HG03354 (cell line): Measurements from ENCODE around the gene KRTAP1-4.
"Not testable (repeated sequence)": the region's sequence is repeated elsewhere in the genome, so short reads cannot be mapped to it uniquely, and the experiment has no call there.

Experiments used
- ATAC-seq: cut with Tn5 transposase; IDR thresholded peaks from one replicate; pipeline ENCODE4 v1.9.1; 2021; ENCODE audit warnings: mild to moderate bottlenecking; ENCODE audit not compliant: unreplicated experiment, poor library complexity, severe bottlenecking

KRTAP1-4 gene

GRCh38 chr17:41052566-41052965, 22.6 kb upstream of the KRTAP1-4 start:
- no peak for ATAC-seq

- no peak for ATAC-seq
Observed at GRCh38 chr17:41049110-41049509, 19.1 kb upstream of the KRTAP1-4 start.

DNA sequence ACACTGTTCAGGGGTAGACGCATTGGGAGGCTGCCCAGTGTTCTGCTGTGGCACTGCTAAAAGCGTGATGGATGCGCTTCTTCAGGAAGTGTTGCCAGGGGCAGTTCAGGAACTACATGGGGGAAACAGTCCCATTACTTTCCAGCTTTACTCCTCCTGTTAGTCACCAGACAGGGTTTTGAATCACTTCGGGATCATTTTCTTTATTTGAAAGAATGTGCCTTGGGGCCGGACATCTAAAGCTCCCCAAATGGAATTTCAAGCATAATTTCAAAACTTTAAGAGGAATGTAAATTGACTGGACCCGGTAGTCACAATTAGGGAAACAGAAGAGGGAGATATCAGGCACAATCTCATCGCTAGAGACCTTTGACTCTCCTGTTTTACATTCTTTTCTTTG, 18.4 kb upstream of the KRTAP1-4 start:
- no peak for ATAC-seq

DNA sequence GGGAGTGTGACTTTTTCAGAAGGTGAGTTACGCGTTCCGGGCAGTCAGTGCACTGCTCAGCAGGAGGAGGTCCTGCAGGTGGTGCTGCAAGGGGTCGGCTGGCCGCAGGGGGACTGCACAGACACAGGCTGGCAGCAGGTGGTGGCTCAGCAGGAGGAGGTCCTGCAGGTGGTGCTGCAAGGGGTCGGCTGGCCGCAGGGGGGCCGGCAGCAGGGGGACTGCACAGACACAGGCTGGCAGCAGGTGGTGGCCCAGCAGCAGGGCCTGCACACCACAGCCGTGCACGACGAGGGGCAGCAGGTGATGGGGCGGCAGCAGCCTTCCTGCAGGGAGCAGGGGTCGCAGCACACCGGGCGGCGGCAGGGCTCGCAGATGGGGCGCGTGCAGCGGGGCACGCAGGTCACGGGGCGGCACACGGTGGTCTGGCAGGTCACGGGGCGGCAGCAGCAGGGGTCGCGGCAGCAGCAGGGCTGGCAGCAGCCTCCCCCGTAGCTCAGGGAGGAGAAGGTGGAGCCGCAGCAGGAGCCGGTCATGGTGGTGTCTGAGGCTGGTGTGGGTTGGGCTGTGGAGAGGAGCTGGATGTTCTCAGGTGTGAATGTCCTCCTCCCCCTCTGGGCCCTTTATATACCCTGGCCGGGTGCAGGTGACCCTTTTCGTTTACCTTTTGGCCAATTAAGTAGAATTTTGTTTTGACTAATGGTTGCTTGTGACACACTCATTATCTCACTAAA, 16.9 kb upstream of the KRTAP1-4 start, which contains the start of gene KRTAP2-1:
Gene KRTAP2-1, minus strand, starts transcription at position 582 of the 731 bp plus-strand sequence. Its CDS starts 49 bp downstream, at position 533.
- not testable (repeated sequence) for ATAC-seq

GRCh38 chr17:41042953-41043352, 13.0 kb upstream of the KRTAP1-4 start:
- no peak for ATAC-seq

- ATAC-seq, result not testable (repeated sequence)
Observed at GRCh38 chr17:41040783-41041571, 11.0 kb upstream of the KRTAP1-4 start, which contains the start of gene KRTAP1-1. Gene KRTAP1-1 (minus strand): TSS chr17:41041450. CDS start chr17:41041397, 53 bp downstream.

DNA sequence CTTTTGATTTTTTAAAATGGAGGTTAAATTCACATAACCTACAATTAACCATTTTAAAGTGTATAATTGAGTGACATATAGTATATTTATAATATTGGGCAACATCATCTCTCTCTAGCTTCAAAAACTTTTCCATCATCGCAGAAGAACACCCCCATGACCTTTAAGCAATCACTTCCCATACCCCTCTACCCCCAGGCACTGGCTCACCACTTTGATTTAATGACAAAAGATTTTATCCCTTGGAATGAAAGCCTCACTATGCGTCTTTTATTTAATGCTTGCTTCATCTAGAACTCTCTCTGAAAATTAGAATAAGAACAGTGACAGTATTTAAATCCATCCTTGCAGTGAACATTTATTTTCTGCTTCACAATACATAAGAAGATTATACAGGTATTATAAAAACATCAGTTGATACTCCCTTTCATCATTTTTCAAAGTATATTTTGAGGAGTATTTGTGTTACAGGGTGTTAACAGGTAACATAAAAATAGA, 7.9 kb upstream of the KRTAP1-4 start:
- no peak for ATAC-seq

GRCh38 chr17:41034346-41034935, 4.4 kb upstream of the KRTAP1-4 start, which contains the start of gene KRTAP1-3:
Gene KRTAP1-3 (minus strand): TSS chr17:41034874. CDS start chr17:41034821, 53 bp downstream.
- not testable (repeated sequence) for ATAC-seq

GRCh38 chr17:41026715-41027471, 3.1 kb downstream of the KRTAP1-4 start, which contains the start of gene KRTAP1-5:
Gene KRTAP1-5 (minus strand): TSS chr17:41027208. CDS start chr17:41027155, 53 bp downstream.
- no peak for ATAC-seq

DNA sequence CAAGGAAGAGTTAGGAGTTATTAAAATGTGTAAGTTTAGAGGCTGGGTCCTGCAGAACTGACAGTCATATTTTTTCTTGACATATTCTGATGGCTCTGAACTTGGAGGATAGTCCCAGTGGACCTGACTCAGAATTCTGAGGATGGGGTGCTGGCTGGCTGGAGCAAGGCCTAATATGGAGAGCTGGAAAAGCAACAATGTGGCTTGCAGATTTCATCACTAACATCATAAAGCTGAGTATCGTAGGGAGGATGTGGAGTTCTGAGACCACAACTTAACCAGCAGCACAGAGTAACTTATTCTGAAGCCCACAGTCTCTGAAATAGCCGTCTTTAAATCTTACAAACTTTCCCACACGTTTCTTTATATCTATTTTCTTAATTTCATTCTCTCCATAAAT, 5.3 kb downstream of the KRTAP1-4 start:
- no peak for ATAC-seq

- ATAC-seq, result no peak
Observed at GRCh38 chr17:41020336-41020735, 9.7 kb downstream of the KRTAP1-4 start.

GRCh38 chr17:41019415-41019814, 10.6 kb downstream of the KRTAP1-4 start:
- ATAC-seq, result no peak

DNA sequence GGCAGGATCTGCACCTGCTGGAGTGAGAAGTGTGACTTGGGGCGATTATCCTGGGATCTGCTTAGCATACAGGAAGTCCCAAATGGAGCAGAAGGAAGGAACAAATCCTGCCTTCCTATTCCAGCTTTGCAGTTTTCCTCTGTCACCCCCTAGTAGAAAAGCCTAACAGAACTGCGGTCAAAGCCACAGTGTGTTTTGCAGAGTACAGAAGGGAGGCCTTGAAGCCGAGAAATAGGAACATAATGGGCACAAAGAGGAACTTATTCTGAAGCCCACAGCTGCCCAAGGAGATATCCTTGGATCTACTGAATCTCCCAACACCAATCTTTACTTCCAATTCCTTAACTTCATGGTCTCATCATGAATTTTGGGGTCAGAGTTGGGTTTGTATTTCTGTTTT, 11.5 kb downstream of the KRTAP1-4 start:
- no peak for ATAC-seq

GRCh38 chr17:41016578-41017215, 13.3 kb downstream of the KRTAP1-4 start:
- no peak for ATAC-seq

GRCh38 chr17:41015454-41015853, 14.5 kb downstream of the KRTAP1-4 start:
- ATAC-seq, result no peak

DNA sequence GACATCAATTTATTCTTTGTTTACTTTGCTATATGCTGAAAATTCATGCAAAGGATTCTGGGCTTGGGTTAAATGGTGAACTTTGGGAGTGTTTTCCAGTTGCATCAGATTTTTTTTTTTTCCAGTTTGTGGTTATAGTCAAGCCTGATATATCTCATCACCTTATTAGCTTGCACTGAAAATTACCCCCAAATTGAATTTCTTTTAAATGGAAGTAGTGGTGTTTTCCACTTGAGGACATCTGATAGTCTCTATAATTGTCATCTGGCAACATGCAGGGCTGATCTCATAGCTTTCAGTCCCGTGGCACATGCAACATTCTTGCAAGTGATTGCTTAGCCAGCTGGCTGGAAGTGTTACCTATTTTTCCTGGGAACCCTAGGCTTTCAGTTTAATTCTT, 16.4 kb downstream of the KRTAP1-4 start:
- no peak for ATAC-seq

DNA sequence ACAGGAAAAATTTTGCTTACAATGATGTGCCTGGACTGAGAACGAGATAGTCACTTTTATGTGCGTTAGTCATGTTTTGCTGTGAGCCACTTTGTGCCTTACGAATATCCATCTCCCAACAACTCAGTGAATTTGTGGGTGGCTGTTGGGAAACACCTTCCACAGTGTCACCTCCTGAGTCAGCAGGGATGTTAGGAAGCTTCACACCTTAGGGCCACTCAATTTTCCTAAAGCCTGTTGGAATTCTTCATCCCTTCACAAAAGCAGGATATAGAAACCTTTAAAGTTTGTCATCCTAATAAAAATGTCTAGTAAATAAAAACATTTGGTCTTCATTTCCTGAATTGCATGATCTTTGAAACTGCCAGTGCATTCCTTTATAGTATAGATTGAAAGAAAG, 16.8 kb downstream of the KRTAP1-4 start:
- no peak for ATAC-seq

- no peak for ATAC-seq
Observed at GRCh38 chr17:41012326-41013120, 17.5 kb downstream of the KRTAP1-4 start.
